ENCODE measurements around the gene ABCA5.

Gene ABCA5

DNA sequence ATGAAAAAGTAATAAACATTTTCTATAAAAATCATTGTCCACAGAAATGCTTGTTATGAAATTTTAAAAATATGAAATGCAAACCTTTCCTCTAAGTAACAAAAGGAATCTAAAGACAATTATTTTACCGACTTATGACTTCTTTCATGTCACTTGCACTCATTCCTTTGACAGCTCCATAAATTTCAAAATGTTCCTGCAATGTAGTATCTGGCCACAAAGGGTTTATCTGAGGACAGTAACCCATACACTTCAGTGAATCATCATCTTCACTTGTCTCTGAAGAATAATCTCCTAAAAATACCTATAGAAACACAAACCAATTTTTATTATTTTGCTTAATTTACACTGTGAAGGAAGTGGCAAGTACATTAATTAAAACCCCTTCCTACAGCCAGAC is 72.7 kb downstream of the ABCA5 start:
- no peaks in the 10 kb centered on the region for H3K9me3 Mint-ChIP-seq
- H3K36me3 Mint-ChIP-seq (ENCODE audit: low read depth) = peaks cover 18% of the 10 kb centered on the region
- no peaks in the 10 kb centered on the region for H3K27me3 Mint-ChIP-seq
- H3K4me1 Mint-ChIP-seq (ENCODE audit: low read depth) = no peaks in the 10 kb centered on the region
- no peak overlapping the region for H3K4me3 Mint-ChIP-seq
- H3K27ac Mint-ChIP-seq = no peak overlapping the region

DNA sequence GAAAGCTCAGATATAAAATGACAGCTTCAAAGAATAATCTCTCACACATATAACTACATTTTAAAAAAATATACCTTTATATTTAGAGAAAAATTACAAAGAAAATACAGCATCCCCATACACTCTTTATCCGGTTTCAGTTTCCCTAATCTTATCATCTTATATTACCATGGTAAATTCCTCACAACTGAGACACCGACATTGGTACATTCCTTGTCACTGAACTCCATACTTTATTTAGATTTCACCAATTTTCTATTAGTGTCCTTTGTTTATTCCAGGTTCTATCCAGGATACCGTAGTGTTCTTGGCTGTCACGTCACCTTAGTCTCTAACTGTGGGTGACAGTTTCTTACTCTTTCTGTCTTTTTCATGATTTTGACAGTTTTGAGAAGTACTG is 76.3 kb downstream of the ABCA5 start:
- H3K4me1 Mint-ChIP-seq (ENCODE audit: low read depth) = no peaks in the 10 kb centered on the region
- H3K36me3 Mint-ChIP-seq (ENCODE audit: low read depth) = peaks cover 18% of the 10 kb centered on the region
- no peak overlapping the region for H3K4me3 Mint-ChIP-seq
- H3K9me3 Mint-ChIP-seq = no peaks in the 10 kb centered on the region
- no peak overlapping the region for H3K27ac Mint-ChIP-seq
- no peaks in the 10 kb centered on the region for H3K27me3 Mint-ChIP-seq

GRCh38 chr17:69246726-69247375 is 80.1 kb downstream of the ABCA5 start:
- Mint-ChIP-seq H3K4me3 (no peak overlapping the region), H3K27me3 (no peaks in the 10 kb centered on the region), H3K4me1 (ENCODE audit: low read depth) (no peaks in the 10 kb centered on the region), H3K36me3 (ENCODE audit: low read depth) (peaks cover 4% of the 10 kb centered on the region), H3K27ac (no peak overlapping the region), H3K9me3 (no peaks in the 10 kb centered on the region)

- Mint-ChIP-seq H3K27me3 (no peaks in the 10 kb centered on the region), H3K9me3 (no peaks in the 10 kb centered on the region), H3K4me3 (no peak overlapping the region), H3K4me1 (ENCODE audit: low read depth) (no peaks in the 10 kb centered on the region), H3K27ac (no peak overlapping the region), H3K36me3 (ENCODE audit: low read depth) (peaks cover 5% of the 10 kb centered on the region)
These were observed 80.7 kb downstream of the ABCA5 start for GRCh38 chr17:69246202-69246601.

DNA sequence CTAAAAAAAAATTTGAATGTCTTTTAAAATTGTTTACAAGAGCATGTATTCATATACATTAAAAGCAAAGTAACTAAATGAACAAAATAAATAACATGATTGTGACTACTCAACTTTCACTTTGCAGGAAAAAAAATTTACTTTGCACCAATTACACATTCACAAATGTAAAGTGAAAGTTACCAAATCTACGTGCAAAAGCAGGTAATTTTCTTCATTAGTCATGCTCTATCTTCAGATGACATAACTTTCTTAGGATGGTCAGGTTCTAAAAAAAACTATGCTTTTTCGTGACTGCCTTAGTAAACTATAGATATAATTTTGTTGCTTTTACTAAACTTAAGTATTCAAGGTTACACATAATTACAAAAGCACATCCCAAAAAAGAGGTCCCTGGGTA is 81.3 kb downstream of the ABCA5 start:
- Mint-ChIP-seq H3K27ac (no peak overlapping the region), H3K9me3 (no peaks in the 10 kb centered on the region), H3K36me3 (ENCODE audit: low read depth) (peaks cover 11% of the 10 kb centered on the region), H3K4me3 (no peak overlapping the region), H3K4me1 (ENCODE audit: low read depth) (no peaks in the 10 kb centered on the region), H3K27me3 (no peaks in the 10 kb centered on the region)

GRCh38 chr17:69239611-69240600 is 87.0 kb downstream of the ABCA5 start:
- Mint-ChIP-seq H3K4me3 (no peak overlapping the region), H3K9me3 (no peaks in the 10 kb centered on the region), H3K27me3 (no peaks in the 10 kb centered on the region), H3K36me3 (ENCODE audit: low read depth) (peaks cover 10% of the 10 kb centered on the region), H3K27ac (no peak overlapping the region), H3K4me1 (ENCODE audit: low read depth) (no peaks in the 10 kb centered on the region)

- Mint-ChIP-seq H3K4me3 (no peak overlapping the region), H3K9me3 (peaks cover 6% of the 10 kb centered on the region), H3K27ac (no peak overlapping the region), H3K4me1 (ENCODE audit: low read depth) (no peaks in the 10 kb centered on the region), H3K27me3 (no peaks in the 10 kb centered on the region), H3K36me3 (ENCODE audit: low read depth) (peaks cover 10% of the 10 kb centered on the region)
These were observed 90.0 kb downstream of the ABCA5 start for GRCh38 chr17:69236946-69237345.

DNA sequence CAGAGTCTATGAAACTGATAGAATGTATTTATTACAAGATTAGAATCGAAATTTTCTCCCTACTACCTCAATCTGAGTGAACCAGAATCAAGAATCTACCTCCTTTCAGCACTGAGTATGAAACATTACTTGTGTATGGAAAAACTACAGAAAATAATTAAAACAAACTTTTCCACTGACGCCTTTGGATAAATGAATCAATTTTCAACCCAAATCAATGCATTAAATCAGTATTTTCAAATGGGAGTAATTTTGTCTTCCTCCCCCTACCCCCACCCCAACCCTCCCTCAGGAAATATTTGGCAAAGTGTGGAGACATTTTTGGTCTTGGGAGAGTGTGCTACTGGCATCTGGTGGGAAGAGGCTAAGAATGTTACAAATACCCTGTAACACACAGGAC is 90.5 kb downstream of the ABCA5 start:
- no peaks in the 10 kb centered on the region for H3K27me3 Mint-ChIP-seq
- peaks cover 10% of the 10 kb centered on the region for H3K36me3 Mint-ChIP-seq (ENCODE audit: low read depth)
- peaks cover 9% of the 10 kb centered on the region for H3K9me3 Mint-ChIP-seq
- H3K27ac Mint-ChIP-seq = no peak overlapping the region
- H3K4me3 Mint-ChIP-seq = no peak overlapping the region
- H3K4me1 Mint-ChIP-seq (ENCODE audit: low read depth) = no peaks in the 10 kb centered on the region

DNA sequence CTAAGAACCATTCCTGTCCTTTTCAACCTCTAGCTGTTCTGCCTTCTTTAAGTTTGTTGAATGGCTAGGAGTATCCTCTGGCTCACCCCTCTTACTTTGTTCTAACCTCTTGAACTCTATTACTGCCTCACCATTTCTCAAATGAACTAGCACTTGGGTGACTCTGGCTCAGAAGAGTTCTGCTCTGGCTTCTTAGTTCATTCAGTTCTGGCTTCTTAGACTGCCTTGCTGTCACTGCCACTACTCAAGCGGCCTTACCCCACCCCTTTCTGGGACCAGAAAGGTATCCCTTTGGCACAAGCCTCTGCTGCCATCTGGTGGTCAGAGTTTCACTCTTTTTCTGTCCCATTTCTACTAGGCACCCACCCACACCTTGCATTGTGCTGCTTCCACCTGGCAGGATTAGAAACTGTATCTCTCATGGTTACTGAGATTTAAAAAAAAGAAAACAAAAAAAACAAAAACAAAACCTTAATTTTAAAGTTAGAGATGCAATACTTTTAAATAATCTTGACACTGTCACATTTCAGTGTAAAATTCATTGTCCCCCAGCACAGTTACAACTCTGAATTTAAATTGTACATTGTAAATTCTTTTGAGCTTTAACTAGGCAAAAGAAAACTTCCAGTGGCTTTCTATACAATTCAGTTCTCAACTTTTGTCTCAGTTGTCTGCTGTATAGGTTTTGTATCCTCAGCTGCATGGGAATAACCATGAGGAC is 91.4 kb downstream of the ABCA5 start:
- no peak overlapping the region for H3K27ac Mint-ChIP-seq
- peaks cover 2% of the 10 kb centered on the region for H3K36me3 Mint-ChIP-seq (ENCODE audit: low read depth)
- no peaks in the 10 kb centered on the region for H3K4me1 Mint-ChIP-seq (ENCODE audit: low read depth)
- no peak overlapping the region for H3K4me3 Mint-ChIP-seq
- H3K27me3 Mint-ChIP-seq = no peaks in the 10 kb centered on the region
- peaks cover 15% of the 10 kb centered on the region for H3K9me3 Mint-ChIP-seq

GRCh38 chr17:69232650-69233049 is 94.3 kb downstream of the ABCA5 start:
- Mint-ChIP-seq H3K27ac (no peak overlapping the region), H3K9me3 (peaks cover 15% of the 10 kb centered on the region), H3K27me3 (no peaks in the 10 kb centered on the region), H3K36me3 (ENCODE audit: low read depth) (no peaks in the 10 kb centered on the region), H3K4me1 (ENCODE audit: low read depth) (peaks cover 5% of the 10 kb centered on the region), H3K4me3 (no peak overlapping the region)

DNA sequence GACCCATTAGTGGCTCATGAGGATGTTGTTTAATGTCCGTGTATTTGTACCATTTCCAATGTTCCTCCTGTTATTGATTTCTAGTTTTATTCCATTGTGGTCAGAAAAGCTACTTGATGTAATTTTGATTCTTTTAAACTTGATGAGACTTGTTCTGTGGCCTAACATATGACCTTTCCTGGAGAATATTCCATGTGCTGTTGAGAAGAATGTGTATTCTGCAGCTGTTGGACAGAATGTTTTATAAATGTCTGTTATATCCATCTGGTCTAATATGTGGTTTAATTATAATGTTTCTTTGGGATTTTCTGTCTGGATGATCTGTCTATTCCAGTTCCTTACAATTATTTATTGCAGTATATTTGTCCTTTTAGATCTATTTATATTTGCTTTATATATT is 95.4 kb downstream of the ABCA5 start:
- H3K9me3 Mint-ChIP-seq = peaks cover 15% of the 10 kb centered on the region
- no peaks in the 10 kb centered on the region for H3K27me3 Mint-ChIP-seq
- H3K27ac Mint-ChIP-seq = no peak overlapping the region
- peaks cover 10% of the 10 kb centered on the region for H3K4me1 Mint-ChIP-seq (ENCODE audit: low read depth)
- no peak overlapping the region for H3K4me3 Mint-ChIP-seq
- no peaks in the 10 kb centered on the region for H3K36me3 Mint-ChIP-seq (ENCODE audit: low read depth)

DNA sequence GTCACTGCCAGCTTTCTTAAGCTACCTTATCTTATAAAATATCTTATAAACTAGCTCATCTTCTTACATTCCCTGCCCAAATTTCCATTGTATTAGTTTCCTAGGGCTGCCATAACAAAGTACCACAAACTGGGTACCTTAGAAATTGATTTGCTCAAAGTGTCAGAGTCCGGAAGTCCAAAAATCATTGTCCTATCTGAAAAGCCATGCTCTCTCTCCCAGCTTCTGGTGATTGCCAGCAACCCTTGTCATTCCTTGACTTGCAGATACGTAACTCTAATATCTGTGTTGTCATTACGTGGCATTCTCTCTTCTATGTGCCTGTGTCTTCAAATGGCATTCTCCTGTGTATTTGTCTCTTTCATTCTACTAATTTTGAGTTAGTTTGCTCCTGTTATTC is 96.0 kb downstream of the ABCA5 start:
- Mint-ChIP-seq H3K4me1 (ENCODE audit: low read depth) (peaks cover 10% of the 10 kb centered on the region), H3K4me3 (no peak overlapping the region), H3K27ac (no peak overlapping the region), H3K36me3 (ENCODE audit: low read depth) (no peaks in the 10 kb centered on the region), H3K9me3 (peaks cover 15% of the 10 kb centered on the region), H3K27me3 (no peaks in the 10 kb centered on the region)

GRCh38 chr17:69228576-69228975 is 98.4 kb downstream of the ABCA5 start, which contains the start of gene ABCA10:
TSS of gene ABCA10 (minus strand) at chr17:69228824. CDS start at chr17:69225358, 3,466 bp downstream.
- Mint-ChIP-seq H3K27me3 (no peaks in the 10 kb centered on the region), H3K27ac (no peak within 1 kb of the TSS), H3K4me1 (ENCODE audit: low read depth) (peaks cover 16% of the 10 kb centered on the region)

GRCh38 chr17:69228018-69228417 is 98.9 kb downstream of the ABCA5 start:
- no peaks in the 10 kb centered on the region for H3K27me3 Mint-ChIP-seq
- peaks cover 21% of the 10 kb centered on the region for H3K4me1 Mint-ChIP-seq (ENCODE audit: low read depth)
- H3K9me3 Mint-ChIP-seq = peaks cover 12% of the 10 kb centered on the region
- H3K4me3 Mint-ChIP-seq = no peak overlapping the region
- no peak overlapping the region for H3K27ac Mint-ChIP-seq
- H3K36me3 Mint-ChIP-seq (ENCODE audit: low read depth) = no peaks in the 10 kb centered on the region

More at GRCh38 chr17:69228576-69228975, 98.4 kb downstream of the ABCA5 start, which contains the start of gene ABCA10:
- Mint-ChIP-seq H3K9me3 (peaks cover 15% of the 10 kb centered on the region), H3K4me3 (no peak within 1 kb of the TSS), H3K36me3 (ENCODE audit: low read depth) (no peaks in the 10 kb centered on the region)

- no peaks in the 10 kb centered on the region for H3K27me3 Mint-ChIP-seq
- no peak overlapping the region for H3K27ac Mint-ChIP-seq
- H3K4me3 Mint-ChIP-seq = no peak overlapping the region
- H3K9me3 Mint-ChIP-seq = peaks cover 11% of the 10 kb centered on the region
- no peaks in the 10 kb centered on the region for H3K36me3 Mint-ChIP-seq (ENCODE audit: low read depth)
- H3K4me1 Mint-ChIP-seq (ENCODE audit: low read depth) = peaks cover 23% of the 10 kb centered on the region
These were observed 99.4 kb downstream of the ABCA5 start for GRCh38 chr17:69227541-69227940.
